Measurements from ENCODE around the gene SLC6A6. TPM values are rescaled to one million over a fixed set of nuclear protein-coding genes. Genes with fewer than 3 reads are reported as not detected.

Gene SLC6A6
- total RNA-seq, 1 experiment from 2014 or later: 72.6 TPM

DNA sequence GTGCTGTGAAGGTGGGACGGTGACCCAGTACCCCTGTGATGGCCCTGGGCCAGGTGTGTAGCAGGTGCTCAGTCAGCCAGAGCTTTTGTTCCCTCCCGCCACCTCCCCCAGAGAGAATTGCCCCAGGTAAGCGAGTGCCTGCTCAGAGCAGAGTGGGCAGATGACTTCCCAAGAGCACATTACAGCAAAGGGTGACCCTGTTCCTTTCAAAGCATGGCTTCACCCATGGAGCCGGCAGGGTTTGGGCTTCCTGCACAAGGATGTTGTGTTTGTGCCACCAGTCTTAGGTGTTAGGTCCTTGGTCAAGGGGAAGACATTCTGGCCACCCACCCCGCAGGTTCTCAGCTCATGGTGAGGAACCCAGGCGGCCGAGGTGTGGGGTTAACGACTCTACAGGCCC, 30.7 kb downstream of the SLC6A6 start:
- H3T11ph ChIP-seq (ENCODE audit: low read length): no peak overlapping the region
- no peak overlapping the region for H3K4me2 ChIP-seq (ENCODE audit: insufficient read depth, insufficient read length, low read length)
- H3K4me1 Mint-ChIP-seq: peaks cover 28 to 39% of the 10 kb centered on the region in 2 experiments
- H2BK120ac ChIP-seq (ENCODE audit: low read depth, low read length, poor library complexity, severe bottlenecking): no peak overlapping the region
- H3K23ac ChIP-seq (ENCODE audit: insufficient read length, low read depth, low read length): no peak overlapping the region
- H3K4ac ChIP-seq (ENCODE audit: low read depth, low read length): no peak overlapping the region
- 0 out of 7 replicates have a peak overlapping the region, but pooled peaks of 1 of the 3 experiments have one; percentile 73 for H3K27ac Mint-ChIP-seq
- no peaks in the 10 kb centered on the region for H3K9me3 Mint-ChIP-seq
- WGBS (ENCODE audit: extremely low coverage, insufficient read length, low lambda C conversion rate): no CpG with 5 or more reads among the region's 8 CpGs
- no peak overlapping the region for H2AFZ ChIP-seq (ENCODE audit: low read length)
- no peak for DNase-seq
- H2BK20ac ChIP-seq (ENCODE audit: low read depth, low read length, poor library complexity, severe bottlenecking): no peak overlapping the region
- no peak overlapping the region for H3K9ac ChIP-seq (ENCODE audit: extremely low read depth, insufficient read length, low read length)
- no peak overlapping the region for H4K5ac ChIP-seq (ENCODE audit: insufficient read length, low read depth, low read length)
- H3K27me3 ChIP-seq (ENCODE audit: insufficient read depth, low read length): no peaks in the 10 kb centered on the region
- H4K91ac ChIP-seq (ENCODE audit: insufficient read length, low read depth, low read length): no peak overlapping the region
- no peak overlapping the region for H2BK5ac ChIP-seq (ENCODE audit: insufficient read length, low read length)
- no peak overlapping the region for H2BK15ac ChIP-seq (ENCODE audit: low read depth, low read length)
- peaks cover 10% of the 10 kb centered on the region for H3K79me1 ChIP-seq (ENCODE audit: insufficient read depth, low read depth, low read length, poor library complexity, severe bottlenecking)
- no peaks in the 10 kb centered on the region for H4K20me1 ChIP-seq (ENCODE audit: control insufficient read depth, insufficient read depth, insufficient read length)
- no peak overlapping the region for H2AK5ac ChIP-seq (ENCODE audit: insufficient read length, low read length)
- TF ChIP-seq, protein P1, sequence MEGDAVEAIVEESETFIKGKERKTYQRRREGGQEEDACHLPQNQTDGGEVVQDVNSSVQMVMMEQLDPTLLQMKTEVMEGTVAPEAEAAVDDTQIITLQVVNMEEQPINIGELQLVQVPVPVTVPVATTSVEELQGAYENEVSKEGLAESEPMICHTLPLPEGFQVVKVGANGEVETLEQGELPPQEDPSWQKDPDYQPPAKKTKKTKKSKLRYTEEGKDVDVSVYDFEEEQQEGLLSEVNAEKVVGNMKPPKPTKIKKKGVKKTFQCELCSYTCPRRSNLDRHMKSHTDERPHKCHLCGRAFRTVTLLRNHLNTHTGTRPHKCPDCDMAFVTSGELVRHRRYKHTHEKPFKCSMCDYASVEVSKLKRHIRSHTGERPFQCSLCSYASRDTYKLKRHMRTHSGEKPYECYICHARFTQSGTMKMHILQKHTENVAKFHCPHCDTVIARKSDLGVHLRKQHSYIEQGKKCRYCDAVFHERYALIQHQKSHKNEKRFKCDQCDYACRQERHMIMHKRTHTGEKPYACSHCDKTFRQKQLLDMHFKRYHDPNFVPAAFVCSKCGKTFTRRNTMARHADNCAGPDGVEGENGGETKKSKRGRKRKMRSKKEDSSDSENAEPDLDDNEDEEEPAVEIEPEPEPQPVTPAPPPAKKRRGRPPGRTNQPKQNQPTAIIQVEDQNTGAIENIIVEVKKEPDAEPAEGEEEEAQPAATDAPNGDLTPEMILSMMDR (conservative IDR thresholded peaks at IDR 0.05): no peak
- no peaks in the 10 kb centered on the region; a peak in 2 of 7 replicates for H3K36me3 Mint-ChIP-seq (ENCODE audit: insufficient read depth in 1 of 3, low read depth in 3 of 3)
- H3K27ac ChIP-seq (ENCODE audit: insufficient read length, low read depth, low read length): no peak overlapping the region
- H3K79me2 ChIP-seq (ENCODE audit: insufficient read depth, low read length): no peaks in the 10 kb centered on the region; the same call in 1 of the 2 replicates
- peaks cover 3% of the 10 kb centered on the region; the same call in 1 of the 2 replicates for H3K4me1 ChIP-seq (ENCODE audit: insufficient read depth, low read length)
- H3K18ac ChIP-seq (ENCODE audit: insufficient read length, low read depth, low read length): no peak overlapping the region
- no peak overlapping the region for H3K14ac ChIP-seq (ENCODE audit: insufficient read depth, low read length)
- no peak overlapping the region for H3K4me3 Mint-ChIP-seq
- no peak overlapping the region for H3K56ac ChIP-seq (ENCODE audit: insufficient read length, low read depth, low read length)
- peaks cover 3% of the 10 kb centered on the region for H3K23me2 ChIP-seq (ENCODE audit: insufficient read length, low read depth, low read length, poor library complexity, severe bottlenecking)
- no peak overlapping the region for H2BK12ac ChIP-seq (ENCODE audit: insufficient read length, low read depth, low read length)
- H3K9me3 ChIP-seq (ENCODE audit: control insufficient read depth, low read depth, low read length): no peaks in the 10 kb centered on the region
- H4K8ac ChIP-seq (replicated peaks; ENCODE audit: insufficient read length, low read depth, low read length): no peak overlapping the region
- no peaks in the 10 kb centered on the region for H3K27me3 Mint-ChIP-seq (ENCODE audit: low read depth)

Data from H9 (cell line).